Measurements from ENCODE around the gene TRMT1.
A peak's percentile ranks its signal among the peaks of the same experiment; 100 is the strongest.
"Not testable (repeated sequence)": the region's sequence is repeated elsewhere in the genome, so short reads cannot be mapped to it uniquely, and the experiment has no call there.

Gene TRMT1

DNA sequence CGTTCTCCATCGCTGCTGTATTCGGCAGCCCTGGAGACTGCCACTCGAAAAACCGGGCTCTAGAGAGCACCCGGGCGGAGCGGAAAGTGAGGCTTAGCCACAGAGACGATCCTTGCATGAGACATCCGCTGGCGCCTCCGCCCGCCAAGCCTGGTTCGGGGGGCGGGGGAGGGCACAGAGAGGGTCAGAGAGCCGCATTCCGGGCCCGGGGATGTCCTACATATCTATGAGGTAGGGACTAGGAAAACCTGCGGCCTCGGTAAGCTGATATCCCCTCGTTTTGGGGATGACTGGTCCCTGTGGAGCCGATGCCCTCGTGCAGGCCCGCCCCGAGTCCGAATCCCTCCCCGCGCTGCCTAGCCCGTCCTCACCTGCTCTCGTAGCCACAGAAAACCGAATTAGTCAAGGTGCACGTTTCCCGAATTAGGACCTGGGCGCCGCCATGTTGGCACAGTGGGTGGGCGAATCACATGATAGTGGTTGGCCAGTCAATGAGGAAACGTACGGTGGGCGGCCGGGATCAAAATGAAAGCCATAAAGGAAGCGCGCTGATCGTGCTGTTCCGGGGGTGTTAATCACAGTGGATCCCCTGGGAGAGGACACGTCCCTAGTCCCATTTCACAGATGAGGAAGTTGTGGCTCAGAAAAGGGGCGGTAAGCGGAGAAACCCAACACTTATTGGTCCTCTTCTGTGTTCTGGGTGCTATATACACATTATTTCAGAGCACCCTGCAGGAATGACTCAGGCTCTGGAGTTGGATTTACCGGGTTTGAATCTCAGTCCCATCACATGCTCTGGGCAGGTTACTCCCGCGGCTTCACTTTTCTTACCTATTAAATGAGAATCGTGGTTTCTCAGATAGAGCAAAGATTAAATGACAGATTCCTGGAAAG, at the start of gene TRMT1:
TRMT1 (minus strand) TSS at position 459 of the 894 bp plus-strand sequence; CDS start at position 118, 341 bp downstream.
- DNase-seq, result peak; percentile 34 to 95 (median 84)

DNA sequence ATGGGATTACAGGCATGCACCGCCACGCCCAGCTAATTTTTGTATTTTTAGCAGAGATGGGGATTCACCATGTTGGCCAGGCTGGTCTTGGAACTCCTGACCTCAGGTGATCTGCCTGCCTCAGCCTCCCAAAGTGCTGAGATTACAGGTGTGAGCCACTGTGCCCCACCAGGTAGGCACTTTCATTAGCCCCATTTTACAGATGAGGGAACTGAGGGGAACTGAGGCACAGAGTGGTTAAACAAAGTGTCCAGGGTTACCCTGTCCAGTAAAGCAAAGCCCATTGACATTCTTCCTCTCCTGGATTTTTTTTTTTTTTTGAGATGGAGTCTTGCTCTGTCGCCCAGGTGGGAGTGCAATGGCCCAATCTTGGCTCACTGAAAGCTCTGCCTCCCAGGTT, 49.6 kb upstream of the TRMT1 start:
- not testable (repeated sequence) for DNase-seq

DNA sequence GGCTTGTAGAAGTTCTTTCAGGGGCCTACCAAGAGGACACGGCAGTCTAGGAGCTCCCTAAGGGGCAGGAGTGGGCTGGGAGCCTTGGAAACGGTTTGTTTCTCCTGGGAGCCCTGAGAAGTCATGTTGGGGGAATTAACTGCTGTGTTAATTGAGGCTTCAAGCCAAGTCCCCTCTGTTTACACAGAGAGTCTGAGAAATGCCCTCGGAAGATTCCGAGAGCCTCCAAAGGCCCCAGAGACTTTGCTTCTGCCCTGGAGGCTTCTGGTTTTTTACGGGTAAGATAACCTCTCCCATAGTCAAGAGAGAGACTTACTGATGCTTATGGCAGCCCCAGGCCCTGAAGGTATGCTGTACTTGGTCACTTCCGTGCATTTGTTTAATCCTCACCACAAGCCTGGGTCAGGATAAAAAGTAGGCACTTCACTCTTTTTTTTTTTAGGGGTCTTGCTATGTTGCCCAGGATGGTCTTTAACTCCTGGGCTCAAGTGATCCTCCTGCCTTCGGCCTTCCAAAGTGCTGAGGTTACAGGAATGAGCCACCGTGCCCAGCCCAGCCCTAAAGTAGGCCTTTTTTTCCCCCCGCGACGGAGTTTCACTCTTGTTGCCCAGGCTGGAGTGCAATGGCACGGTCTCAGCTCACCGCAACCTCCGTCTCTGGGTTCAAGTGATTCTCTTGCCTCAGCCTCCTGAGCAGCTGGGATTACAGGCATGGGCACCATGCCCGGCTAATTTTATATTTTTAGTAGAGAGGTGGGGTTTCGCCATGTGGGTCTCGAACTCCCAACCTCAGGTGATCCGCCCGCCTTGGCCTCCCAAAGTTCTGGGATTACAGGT, 48.8 kb upstream of the TRMT1 start:
- DNase-seq, result no peak

- peak in 24 of 56 donors; percentile 11 to 60 (median 32) for DNase-seq
Measured at GRCh38 chr19:13164343-13165161, 48.0 kb upstream of the TRMT1 start.

- peak in 43 of 56 donors; percentile 16 to 79 (median 51) for DNase-seq
Measured at GRCh38 chr19:13163609-13164342, 47.2 kb upstream of the TRMT1 start.

GRCh38 chr19:13162724-13163608, 46.4 kb upstream of the TRMT1 start:
- DNase-seq, result peak in 55 of 56 donors; percentile 41 to 97 (median 84)

- no peak for DNase-seq
Measured at GRCh38 chr19:13160557-13160956, 44.0 kb upstream of the TRMT1 start.

GRCh38 chr19:13159713-13160112, 43.2 kb upstream of the TRMT1 start:
- DNase-seq, result no peak

DNA sequence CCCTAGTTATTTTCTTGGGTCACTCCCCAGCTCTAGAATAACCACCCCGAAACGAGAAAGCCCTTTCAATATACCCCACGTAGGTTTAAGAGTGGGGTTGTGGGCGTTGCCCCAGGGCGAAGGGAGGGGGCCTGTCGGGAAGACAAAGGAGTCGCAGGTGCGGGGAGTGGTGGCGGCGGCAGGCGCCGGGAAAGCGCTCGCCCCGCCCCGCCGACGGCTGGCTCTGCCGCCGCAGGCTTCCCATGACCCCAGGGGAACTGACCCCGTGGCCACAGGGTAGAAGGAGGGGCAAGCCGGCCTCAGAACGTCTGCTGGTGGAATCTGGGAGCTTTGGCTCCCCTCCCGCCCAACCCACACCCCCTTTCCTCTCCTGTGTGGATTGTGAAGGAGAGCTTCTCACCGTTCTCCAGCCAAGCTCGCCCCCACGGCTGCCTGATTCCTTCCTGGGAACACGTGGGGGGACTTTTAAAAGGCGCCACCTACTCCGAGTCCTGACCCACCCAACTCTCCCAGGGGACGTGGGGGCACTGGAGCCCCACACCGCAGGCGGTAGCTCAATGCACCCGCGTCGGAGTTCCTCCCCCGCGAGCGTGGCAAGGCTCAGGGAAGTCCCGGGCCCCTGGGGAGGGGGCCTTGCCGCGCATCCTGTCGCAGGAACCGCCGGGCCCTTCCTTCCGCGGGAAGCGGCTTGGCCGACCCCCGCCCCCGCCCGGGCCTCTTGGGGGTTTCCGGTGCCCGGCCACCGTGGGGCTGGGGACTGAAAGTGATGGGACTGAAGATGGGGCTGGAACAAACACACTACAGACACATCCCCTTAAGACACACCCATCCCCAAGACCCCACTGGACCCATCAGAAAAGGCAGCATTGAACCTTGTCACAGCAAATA, 39.2 kb upstream of the TRMT1 start:
- peak in 13 of 56 donors; percentile 16 to 59 (median 33) for DNase-seq

DNA sequence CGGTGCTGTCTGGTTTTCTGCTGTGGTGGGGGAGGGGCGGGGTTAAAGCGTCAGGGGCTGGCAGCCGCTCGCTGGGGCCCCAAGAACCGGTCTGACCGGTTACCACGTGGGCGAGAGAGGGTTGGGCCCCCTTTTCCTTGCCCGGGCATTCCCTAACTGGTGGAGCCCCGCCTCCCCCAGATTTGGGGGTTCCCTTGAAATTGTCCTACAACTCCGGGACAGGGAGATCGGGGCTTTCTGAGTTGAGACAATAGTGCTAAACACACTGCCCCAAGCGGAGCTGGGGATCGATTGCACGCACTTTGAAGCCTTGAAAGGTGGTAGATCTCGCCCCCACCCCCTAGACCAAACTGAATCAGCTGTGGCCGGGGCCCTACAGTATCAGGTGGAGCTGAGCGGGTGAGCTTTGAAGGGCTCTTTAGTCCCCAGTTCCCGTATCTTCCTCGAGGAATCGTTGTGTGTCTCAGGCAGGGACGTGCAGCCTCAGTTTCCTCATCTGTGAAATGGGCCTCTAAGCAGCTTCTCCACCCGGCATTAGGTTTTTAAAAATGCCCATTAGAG, 38.5 kb upstream of the TRMT1 start:
- DNase-seq, result peak in 14 of 56 donors; percentile 8 to 57 (median 34)

- DNase-seq, result peak in 30 of 56 donors; percentile 3 to 59 (median 34)
Measured at GRCh38 chr19:13154241-13154778, 37.8 kb upstream of the TRMT1 start.

DNA sequence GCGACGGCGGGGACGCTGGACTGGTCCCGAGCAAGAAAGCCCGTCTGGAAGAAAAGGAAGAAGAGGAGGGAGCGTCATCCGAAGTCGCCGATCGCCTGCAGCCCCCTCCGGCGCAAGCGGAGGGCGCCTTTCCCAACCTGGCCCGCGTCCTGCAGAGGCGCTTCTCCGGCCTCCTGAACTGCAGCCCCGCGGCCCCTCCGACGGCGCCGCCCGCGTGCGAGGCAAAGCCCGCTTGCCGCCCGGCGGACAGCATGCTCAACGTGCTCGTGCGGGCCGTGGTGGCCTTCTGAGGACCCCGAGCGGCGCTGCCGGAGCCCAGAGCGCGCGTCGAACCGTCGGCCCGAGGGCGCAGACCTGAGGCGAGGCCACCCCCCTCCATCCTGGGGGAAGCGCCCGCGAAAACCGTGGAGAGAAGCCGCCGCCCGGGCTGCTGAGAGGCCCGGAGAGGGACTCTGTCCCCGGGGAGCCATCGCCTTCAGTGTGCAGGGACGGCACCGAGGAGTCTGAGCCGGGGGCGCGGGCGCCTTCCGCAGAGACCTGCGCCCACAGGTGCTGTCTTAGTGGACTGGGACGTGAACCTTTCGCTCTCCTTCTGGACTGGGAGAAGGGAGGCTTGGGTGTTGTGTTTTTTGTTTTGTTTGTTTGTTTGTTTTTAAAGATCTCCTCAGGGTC, 37.2 kb upstream of the TRMT1 start:
- DNase-seq, result peak in 3 of 56 donors; percentile 19 to 40 (median 35)

DNA sequence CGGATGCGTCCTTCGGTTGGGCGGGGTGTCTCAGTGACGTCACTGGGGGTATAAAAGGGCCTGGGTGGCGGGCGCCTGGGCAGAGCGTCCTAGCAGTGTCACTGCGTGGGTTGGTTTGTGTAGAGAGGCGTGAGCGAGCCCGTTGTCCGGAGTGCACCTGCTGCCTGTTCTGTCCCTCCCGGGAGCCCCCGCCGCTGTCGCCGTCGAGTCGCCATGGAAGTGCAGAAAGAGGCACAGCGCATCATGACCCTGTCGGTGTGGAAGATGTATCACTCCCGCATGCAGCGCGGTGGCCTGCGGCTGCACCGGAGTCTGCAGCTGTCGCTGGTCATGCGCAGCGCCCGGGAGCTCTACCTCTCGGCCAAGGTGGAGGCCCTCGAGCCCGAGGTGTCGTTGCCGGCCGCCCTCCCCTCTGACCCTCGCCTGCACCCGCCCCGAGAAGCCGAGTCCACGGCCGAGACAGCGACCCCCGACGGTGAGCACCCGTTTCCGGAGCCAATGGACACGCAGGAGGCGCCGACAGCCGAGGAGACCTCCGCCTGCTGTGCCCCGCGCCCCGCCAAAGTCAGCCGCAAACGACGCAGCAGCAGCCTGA, 36.5 kb upstream of the TRMT1 start:
- DNase-seq, result peak in 55 of 56 donors; percentile 66 to 98 (median 90)

GRCh38 chr19:13152356-13152973, 35.9 kb upstream of the TRMT1 start:
- no peak for DNase-seq

DNA sequence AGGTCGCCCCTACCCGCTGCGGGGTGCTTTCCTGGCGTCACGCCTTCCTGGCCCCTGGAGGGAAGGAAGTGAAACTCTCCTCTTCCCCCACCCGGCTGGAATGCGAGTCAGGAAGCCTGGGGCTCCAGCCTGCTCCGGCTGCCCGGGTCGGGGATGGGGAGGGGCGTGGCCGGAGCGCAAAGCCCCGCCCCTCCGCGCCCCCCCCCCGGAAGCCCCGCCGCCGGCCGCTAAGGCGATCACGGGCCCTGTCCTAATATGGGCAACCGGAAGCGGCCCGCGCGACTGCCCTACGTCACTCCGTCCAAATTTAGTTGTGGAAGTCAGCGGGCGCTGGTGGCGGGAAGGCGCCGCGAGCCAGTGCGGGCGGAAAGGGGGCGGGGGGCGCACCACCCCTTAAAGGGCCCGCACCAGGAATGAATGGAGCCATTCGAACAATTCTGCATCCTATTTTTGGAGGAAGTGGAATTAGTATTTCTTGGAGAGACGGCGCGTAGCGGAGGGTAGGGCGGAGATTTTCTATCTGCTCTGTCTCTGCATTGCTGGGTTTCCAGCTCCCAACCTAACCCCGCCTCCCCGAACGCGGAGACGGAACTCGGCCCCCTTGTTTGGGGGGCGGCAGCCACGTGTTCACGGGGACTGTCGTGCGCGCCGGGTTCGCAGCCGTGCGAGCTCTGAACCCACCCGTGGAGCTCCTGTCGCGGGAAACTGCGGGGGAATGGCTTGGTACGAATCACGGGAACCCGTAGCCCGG, 35.2 kb upstream of the TRMT1 start:
- peak in 55 of 56 donors; percentile 72 to 99 (median 95) for DNase-seq

Measured in amygdala (tissue), 56 donors.